SK-N-MC (cell line): ENCODE results near the gene ARHGEF28.

ENCODE experiments used
- DNase-seq: peaks from one replicate; pipeline ENCODE4 v3.0.0-alpha.2; 2011; ENCODE audit warnings: low read depth, low spot score
- H3K27ac ChIP-seq: fragments of 200-600 bp; sonication (generic); 2 replicates; pipeline ENCODE4 v1.5.1; 2016; ENCODE audit warnings: mixed run types
- H3K36me3 ChIP-seq: fragments of 200-600 bp; sonication (generic); 2 replicates; pipeline ENCODE4 v1.6.1; 2017; ENCODE audit warnings: antibody characterized with exemption, low read length, mixed read lengths; ENCODE audit not compliant: insufficient read depth
- H3K4me3 ChIP-seq: fragments of 200-600 bp; sonication (generic); 2 replicates; pipeline ENCODE4 v1.5.1; 2016
- H3K9ac ChIP-seq: fragments of 200-600 bp; sonication (generic); 2 replicates; pipeline ENCODE4 v1.8.0; 2017; ENCODE audit warnings: mixed run types, mixed read lengths; ENCODE audit not compliant: insufficient read length
- H3K9me3 ChIP-seq: fragments of 200-600 bp; sonication (generic); 2 replicates; pipeline ENCODE4 v1.6.1; 2017; ENCODE audit warnings: low read depth, mild to moderate bottlenecking, antibody characterized with exemption, low read length, moderate library complexity, mixed read lengths
- EZH2 ChIP-seq: fragments of 200-600 bp; sonication (generic); IDR thresholded peaks from one replicate; pipeline ENCODE4 v1.6.1; 2017; ENCODE audit warnings: antibody characterized with exemption
- FOXP2 ChIP-seq: optimal IDR thresholded peaks from 2 replicates; pipeline ENCODE3; 2011; ENCODE audit warnings: mild to moderate bottlenecking, moderate library complexity; ENCODE audit not compliant: insufficient read depth; ENCODE audit errors: extremely low read length, control extremely low read depth
- POLR2AphosphoS5 ChIP-seq: IDR thresholded peaks from 2 replicates; pipeline ENCODE4 v1.6.1; 2012; ENCODE audit warnings: mild to moderate bottlenecking, low read depth, low read length, borderline replicate concordance

Gene ARHGEF28

DNA sequence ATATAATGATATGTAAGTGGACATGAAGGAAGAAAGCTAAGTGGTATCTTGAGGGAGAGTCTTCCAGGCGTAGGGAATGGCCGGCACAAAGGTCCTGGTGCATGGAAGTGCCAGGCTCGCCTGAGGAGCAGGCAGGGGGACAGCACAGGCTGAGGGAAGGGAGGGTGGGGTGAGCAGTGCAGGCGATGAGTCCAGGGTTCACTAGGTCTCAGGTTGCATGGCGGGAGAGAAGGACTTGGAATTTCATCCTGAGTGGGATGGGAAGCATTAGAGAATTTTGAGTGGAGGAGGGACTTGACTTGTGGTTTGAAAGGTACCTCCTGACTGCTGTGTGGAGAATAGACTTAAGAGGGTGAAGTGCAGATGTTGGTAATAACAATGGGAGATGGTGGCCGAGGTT, 268.9 kb downstream of the ARHGEF28 start:
- Histone ChIP-seq H3K36me3 (no peaks in the 10 kb centered on the region), H3K4me3 (no peak overlapping the region), H3K27ac (no peak overlapping the region), H3K9ac (no peak overlapping the region), H3K9me3 (no peaks in the 10 kb centered on the region)
- no peak for DNase-seq
- TF ChIP-seq FOXP2 (no peak), POLR2AphosphoS5 (no peak), EZH2 (no peak)

GRCh38 chr5:73895471-73895870, 269.5 kb downstream of the ARHGEF28 start:
- no peak for DNase-seq
- Histone ChIP-seq H3K27ac (no peak overlapping the region), H3K9ac (no peak overlapping the region), H3K9me3 (no peaks in the 10 kb centered on the region), H3K36me3 (no peaks in the 10 kb centered on the region), H3K4me3 (no peak overlapping the region)
- TF ChIP-seq POLR2AphosphoS5 (no peak), FOXP2 (no peak), EZH2 (no peak)

- Histone ChIP-seq H3K4me3 (no peak overlapping the region), H3K27ac (no peak overlapping the region), H3K9me3 (no peaks in the 10 kb centered on the region), H3K36me3 (no peaks in the 10 kb centered on the region), H3K9ac (no peak overlapping the region)
- no peak for DNase-seq
- no peak for TF ChIP-seq POLR2AphosphoS5
- no peak for TF ChIP-seq FOXP2
- TF ChIP-seq EZH2 = no peak
These were observed 270.1 kb downstream of the ARHGEF28 start for GRCh38 chr5:73896097-73896496.

GRCh38 chr5:73896668-73897067, 270.7 kb downstream of the ARHGEF28 start:
- no peak overlapping the region for H3K27ac ChIP-seq
- TF ChIP-seq FOXP2 (no peak), EZH2 (no peak), POLR2AphosphoS5 (no peak)
- H3K9ac ChIP-seq = no peak overlapping the region
- no peaks in the 10 kb centered on the region for H3K9me3 ChIP-seq
- no peak for DNase-seq
- H3K4me3 ChIP-seq = no peak overlapping the region
- H3K36me3 ChIP-seq = no peaks in the 10 kb centered on the region

GRCh38 chr5:73897893-73898292, 271.9 kb downstream of the ARHGEF28 start:
- Histone ChIP-seq H3K9me3 (no peaks in the 10 kb centered on the region), H3K4me3 (no peak overlapping the region), H3K36me3 (no peaks in the 10 kb centered on the region), H3K27ac (no peak overlapping the region), H3K9ac (no peak overlapping the region)
- DNase-seq = no peak
- no peak for TF ChIP-seq POLR2AphosphoS5
- TF ChIP-seq FOXP2 = no peak
- no peak for TF ChIP-seq EZH2

DNA sequence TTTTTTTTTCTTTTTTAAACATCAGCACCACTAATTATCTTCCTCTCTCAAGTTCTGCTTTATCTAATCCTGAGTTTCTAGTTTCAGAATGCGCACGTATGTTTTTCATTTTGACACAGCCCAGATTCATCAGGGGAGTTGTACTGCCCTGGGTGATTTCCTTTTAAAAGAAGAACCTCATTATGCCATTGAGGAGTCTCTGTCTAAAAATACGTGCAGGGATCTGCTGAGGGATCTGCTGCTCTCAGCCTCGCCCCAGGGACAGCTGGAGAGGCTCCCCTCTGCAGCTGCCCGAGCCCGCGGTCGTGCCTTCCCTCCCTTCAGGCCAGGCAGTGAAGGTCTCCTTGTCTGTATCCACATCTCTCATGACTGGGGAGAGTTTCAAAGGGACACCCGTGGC, 273.1 kb downstream of the ARHGEF28 start:
- no peak overlapping the region for H3K4me3 ChIP-seq
- no peak overlapping the region for H3K27ac ChIP-seq
- no peak overlapping the region for H3K9ac ChIP-seq
- TF ChIP-seq EZH2 (no peak), FOXP2 (no peak), POLR2AphosphoS5 (no peak)
- H3K36me3 ChIP-seq = no peaks in the 10 kb centered on the region
- no peak for DNase-seq
- no peaks in the 10 kb centered on the region for H3K9me3 ChIP-seq

GRCh38 chr5:73899916-73900315, 273.9 kb downstream of the ARHGEF28 start:
- TF ChIP-seq POLR2AphosphoS5 (no peak), EZH2 (no peak), FOXP2 (no peak)
- H3K27ac ChIP-seq = no peak overlapping the region

DNA sequence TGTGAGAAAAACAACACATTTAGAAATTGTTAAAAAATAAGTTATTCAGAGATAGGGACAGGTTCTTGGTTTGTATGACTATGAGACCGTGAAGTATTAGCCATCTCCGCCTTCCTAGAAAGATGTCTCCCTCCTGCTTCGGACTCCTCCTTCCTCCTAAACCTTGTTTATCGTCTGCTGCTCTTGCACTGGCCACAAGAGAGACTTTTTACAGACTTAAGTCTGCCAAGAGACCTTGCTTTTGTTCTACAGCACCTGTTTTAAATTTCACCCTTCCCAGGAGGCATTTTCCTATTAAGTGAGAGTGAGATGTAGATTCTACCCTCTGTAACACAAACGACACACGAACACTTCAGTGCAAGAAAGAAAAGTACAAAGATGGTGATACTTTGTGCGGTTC, 274.6 kb downstream of the ARHGEF28 start:
- Histone ChIP-seq H3K4me3 (no peak overlapping the region), H3K36me3 (no peaks in the 10 kb centered on the region), H3K9me3 (no peaks in the 10 kb centered on the region), H3K27ac (no peak overlapping the region), H3K9ac (no peak overlapping the region)
- TF ChIP-seq FOXP2 = no peak
- no peak for TF ChIP-seq EZH2
- TF ChIP-seq POLR2AphosphoS5 = no peak
- no peak for DNase-seq

More at GRCh38 chr5:73899916-73900315, 273.9 kb downstream of the ARHGEF28 start:
- Histone ChIP-seq H3K4me3 (no peak overlapping the region), H3K36me3 (no peaks in the 10 kb centered on the region), H3K9ac (no peak overlapping the region), H3K9me3 (no peaks in the 10 kb centered on the region)
- DNase-seq = no peak

GRCh38 chr5:73901043-73901442, 275.0 kb downstream of the ARHGEF28 start:
- TF ChIP-seq POLR2AphosphoS5 = no peak
- TF ChIP-seq FOXP2 = no peak
- TF ChIP-seq EZH2 = no peak
- Histone ChIP-seq H3K36me3 (no peaks in the 10 kb centered on the region), H3K27ac (no peak overlapping the region), H3K9ac (no peak overlapping the region), H3K9me3 (no peaks in the 10 kb centered on the region), H3K4me3 (no peak overlapping the region)
- no peak for DNase-seq
